H1 (cell line): ENCODE results near the gene EPHA6. TPM values are rescaled to one million over a fixed set of nuclear protein-coding genes. Genes with fewer than 3 reads are reported as not detected.

Experiments
- CTCF ChIA-PET: fragments of 300-600 bp; sonication (Branson Sonifier 250); formaldehyde crosslinking; loops from one replicate; lab custom pipeline; 2021; ENCODE audit not compliant: partially characterized antibody; lab: Charles Lee
- POLR2A ChIA-PET: fragments of 300-600 bp; sonication (Branson Sonifier 250); formaldehyde crosslinking; loops from one replicate; lab custom pipeline; 2021; ENCODE audit warnings: inconsistent platforms; ENCODE audit not compliant: partially characterized antibody; lab: Charles Lee
- DNase-seq, 2 experiments: peaks; one replicate each; pipeline versions ENCODE4 v3.0.0 to v3.0.0-alpha.2; 2010 to 2022; ENCODE audit warnings: low spot score in 2 of 2, low read depth in 1 of 2, mixed read lengths in 1 of 2
- FAIRE-seq: peaks from 2 replicates; lab custom pipeline; 2011; peaks lifted over from hg19 to GRCh38; lab: Jason Lieb, UNC
- H2AFZ ChIP-seq: 2 replicates; pipeline ENCODE4 v1.8.1; 2012; ENCODE audit warnings: low read length, inconsistent platforms
- H2AK5ac ChIP-seq: 2 replicates; pipeline ENCODE4 v1.6.1; 2013; ENCODE audit warnings: low read depth, low read length
- H2BK120ac ChIP-seq: replicated peaks from 2 replicates; pipeline ENCODE3; 2013; ENCODE audit warnings: low read depth, low read length, inconsistent platforms
- H2BK12ac ChIP-seq: 2 replicates; pipeline ENCODE4 v1.6.1; 2013; ENCODE audit warnings: low read depth, low read length
- H2BK15ac ChIP-seq: 2 replicates; pipeline ENCODE4 v1.6.1; 2013; ENCODE audit warnings: low read length
- H2BK20ac ChIP-seq: 2 replicates; pipeline ENCODE4 v1.6.1; 2013; ENCODE audit warnings: low read length
- H2BK5ac ChIP-seq: 2 replicates; pipeline ENCODE4 v1.6.1; 2013; ENCODE audit warnings: low read depth, low read length
- H3K14ac ChIP-seq: 2 replicates; pipeline ENCODE4 v1.6.1; 2013; ENCODE audit warnings: inconsistent platforms; ENCODE audit not compliant: insufficient read length
- H3K18ac ChIP-seq: 2 replicates; pipeline ENCODE4 v1.6.1; 2013; ENCODE audit warnings: low read length; ENCODE audit errors: extremely low read depth
- H3K23ac ChIP-seq: 2 replicates; pipeline ENCODE4 v1.6.1; 2013; ENCODE audit warnings: inconsistent platforms; ENCODE audit not compliant: insufficient read length
- H3K23me2 ChIP-seq: 2 replicates; pipeline ENCODE4 v1.6.1; 2013; ENCODE audit warnings: low read depth, low read length
- H3K27ac ChIP-seq: 2 replicates; pipeline ENCODE4 v1.6.1; 2011; ENCODE audit warnings: low read depth, low read length, inconsistent platforms
- H3K27me3 ChIP-seq, 4 experiments: replicated peaks in 1 of 4; 1 replicate in 1 of 4; 2 replicates in 3 of 4; pipeline versions ENCODE4 v1.6.1 to v1.8.1; 2011 to 2013; ENCODE audit warnings: low read length in 3 of 4, mild to moderate bottlenecking in 3 of 4, inconsistent platforms in 2 of 4, mixed read lengths in 2 of 4, moderate library complexity in 1 of 4; ENCODE audit not compliant: control insufficient read depth in 3 of 4, insufficient read depth in 3 of 4; ENCODE audit errors: extremely low read depth in 1 of 4
- H3K36me3 ChIP-seq, 4 experiments: 2 replicates each; pipeline versions ENCODE4 v1.6.1 to v1.8.1; 2011 to 2013; ENCODE audit warnings: mild to moderate bottlenecking in 4 of 4, low read length in 3 of 4, moderate library complexity in 2 of 4, control low read depth in 1 of 4, inconsistent platforms in 1 of 4; ENCODE audit not compliant: insufficient read depth in 4 of 4, control insufficient read depth in 2 of 4
- H3K4ac ChIP-seq: replicated peaks from 2 replicates; pipeline ENCODE3; 2013; ENCODE audit warnings: low read length, low read depth, mixed read lengths, inconsistent platforms; ENCODE audit not compliant: insufficient read length
- H3K4me1 ChIP-seq, 4 experiments: replicated peaks in 1 of 4; 1 replicate in 1 of 4; 2 replicates in 3 of 4; pipeline versions ENCODE4 v1.6.1 to v1.8.1; 2011 to 2013; ENCODE audit warnings: low read length in 3 of 4, inconsistent platforms in 2 of 4, mixed read lengths in 1 of 4; ENCODE audit not compliant: insufficient read depth in 4 of 4, control insufficient read depth in 3 of 4
- H3K4me2 ChIP-seq, 2 experiments: 2 replicates each; pipeline versions ENCODE4 v1.6.1 to v1.8.1; 2011 to 2013; ENCODE audit warnings: low read depth in 2 of 2, low read length in 2 of 2, control low read depth in 1 of 2, inconsistent platforms in 1 of 2, mild to moderate bottlenecking in 1 of 2; ENCODE audit not compliant: insufficient read depth in 1 of 2
- H3K4me3 ChIP-seq, 4 experiments: fragments of 200-600, 300-600 bp in 1 of 4; sonication (generic), shearing (Covaris generic), sonication (Bioruptor Twin) in 1 of 4; 2 replicates each; pipeline versions ENCODE4 v1.5.1 to v1.8.1; 2011 to 2016; ENCODE audit warnings: low read length in 4 of 4, low read depth in 3 of 4, control low read depth in 2 of 4, inconsistent platforms in 2 of 4, mild to moderate bottlenecking in 2 of 4, mixed read lengths in 1 of 4, moderate library complexity in 1 of 4; ENCODE audit not compliant: insufficient read depth in 2 of 4; ENCODE audit errors: extremely low read depth in 1 of 4
- H3K56ac ChIP-seq: replicated peaks from 2 replicates; pipeline ENCODE3; 2013; ENCODE audit warnings: low read depth, mild to moderate bottlenecking, mixed read lengths, low read length, inconsistent platforms; ENCODE audit not compliant: insufficient read length
- H3K79me1 ChIP-seq: 2 replicates; pipeline ENCODE4 v1.6.1; 2013; ENCODE audit warnings: low read depth, low read length, control low read depth
- H3K79me2 ChIP-seq, 2 experiments: 2 replicates each; pipeline versions ENCODE4 v1.6.1 to v1.8.1; 2012 to 2013; ENCODE audit warnings: low read length in 2 of 2, mild to moderate bottlenecking in 2 of 2, inconsistent platforms in 1 of 2; ENCODE audit not compliant: insufficient read depth in 2 of 2, control insufficient read depth in 1 of 2
- H3K9ac ChIP-seq, 4 experiments: replicated peaks in 1 of 4; 1 replicate in 1 of 4; 2 replicates in 3 of 4; pipeline versions ENCODE4 v1.6.1 to v1.8.1; 2011 to 2013; ENCODE audit warnings: low read depth in 3 of 4, low read length in 3 of 4, control low read depth in 2 of 4, mild to moderate bottlenecking in 2 of 4, moderate library complexity in 2 of 4, inconsistent platforms in 1 of 4; ENCODE audit errors: extremely low read depth in 1 of 4
- H3K9me3 ChIP-seq, 2 experiments: 2 replicates each; pipeline versions ENCODE4 v1.6.1 to v1.8.1; 2012 to 2013; ENCODE audit warnings: mild to moderate bottlenecking in 2 of 2, moderate library complexity in 2 of 2, control low read depth in 1 of 2, inconsistent platforms in 1 of 2, low read depth in 1 of 2, low read length in 1 of 2, mixed read lengths in 1 of 2; ENCODE audit not compliant: insufficient read depth in 2 of 2
- H4K20me1 ChIP-seq, 2 experiments: replicated peaks in 1 of 2; 2 replicates each; pipeline versions ENCODE3 to v1.8.1; 2011 to 2013; ENCODE audit warnings: inconsistent platforms in 2 of 2, low read length in 2 of 2, mild to moderate bottlenecking in 1 of 2; ENCODE audit not compliant: insufficient read depth in 2 of 2, control insufficient read depth in 1 of 2
- H4K5ac ChIP-seq: 2 replicates; pipeline ENCODE4 v1.6.1; 2013; ENCODE audit warnings: low read length, low read depth, mixed read lengths, inconsistent platforms; ENCODE audit not compliant: insufficient read length
- H4K8ac ChIP-seq: 2 replicates; pipeline ENCODE4 v1.8.0; 2013; ENCODE audit warnings: mild to moderate bottlenecking, moderate library complexity, low read length, inconsistent platforms; ENCODE audit not compliant: insufficient read depth; ENCODE audit errors: extremely low read depth
- H4K91ac ChIP-seq: replicated peaks from 2 replicates; pipeline ENCODE3; 2013; ENCODE audit warnings: low read length, mixed read lengths, inconsistent platforms; ENCODE audit not compliant: insufficient read length
- JUND ChIP-seq: IDR thresholded peaks from 2 replicates; pipeline ENCODE4 v1.6.1; 2011; ENCODE audit warnings: mild to moderate bottlenecking, improper control_type of control experiment, low read length
- MAFK ChIP-seq: IDR thresholded peaks from 2 replicates; pipeline ENCODE4 v1.6.1; 2012; ENCODE audit warnings: low read depth, mild to moderate bottlenecking, improper control_type of control experiment, low read length
- WGBS, 2 experiments: shearing (Covaris generic) in 1 of 2; methylation state at CpG; one replicate each; pipeline versions ENCODE4 v1.1.6 to v1.1.7; 2013 to 2015; ENCODE audit warnings: low lambda C conversion rate in 2 of 2, mixed read lengths in 2 of 2, inconsistent platforms in 1 of 2, low coverage in 1 of 2, missing lambda C conversion rate in 1 of 2; ENCODE audit not compliant: insufficient replicate concordance in 2 of 2, insufficient coverage in 1 of 2, insufficient read length in 1 of 2; ENCODE audit errors: extremely low coverage in 1 of 2, missing lambda C conversion rate in 1 of 2; 5-methylcytosine and 5-hydroxymethylcytosine counted together
- polyA plus RNA-seq, 7 experiments: library from polyadenylated mRNA; depleted of rRNA in 3 of 7; stranded (reverse) in 5 of 7; unstranded in 2 of 7; fragments of >200 nt in 5 of 7; fragments of 200-250 nt in 2 of 7; gene quantifications; 1 replicate in 5 of 7; 2 replicates in 1 of 7; 4 replicates in 1 of 7; pipeline versions ENCODE4 v1.2.1 to v1.2.3, GENCODE V29; 2011 to 2013; ENCODE audit warnings: missing spikeins in 2 of 7, mixed read lengths in 2 of 7
- total RNA-seq: library from RNA; stranded (reverse); fragmentation: NEBNext Ultra II Directional; extraction: Animal tissue kit (Norgen Biotek cat#: 25700); gene quantifications from 2 replicates; pipeline ENCODE4 v1.2.1, GENCODE V29; 2021

EPHA6 gene
- total and polyA plus RNA-seq, 2 of the 8 experiments (the other 6 are each of a cell fraction or from before 2014, with no cell fraction given), result 0.83 to 3.2 TPM

GRCh38 chr3:97347780-97348179, 533.4 kb downstream of the EPHA6 start:
- Histone ChIP-seq H2BK20ac (no peak overlapping the region), H2AFZ (no peak overlapping the region), H3K14ac (no peak overlapping the region), H3K56ac (no peak overlapping the region), H4K8ac (no peak overlapping the region), H3K79me2 (no peaks in the 10 kb centered on the region), H4K91ac (no peak overlapping the region), H3K27me3 (no peaks in the 10 kb centered on the region), H2BK120ac (no peak overlapping the region), H3K36me3 (no peaks in the 10 kb centered on the region), H3K18ac (no peak overlapping the region), H2BK12ac (no peak overlapping the region), H3K4ac (no peak overlapping the region), H4K5ac (no peak overlapping the region), H4K20me1 (no peaks in the 10 kb centered on the region), H3K23me2 (no peaks in the 10 kb centered on the region), H3K4me3 (no peak overlapping the region), H2BK15ac (no peak overlapping the region), H3K27ac (no peak overlapping the region), H3K23ac (no peak overlapping the region), H3K9ac (no peak overlapping the region), H3K4me1 (no peaks in the 10 kb centered on the region), H3K79me1 (no peaks in the 10 kb centered on the region), H2AK5ac (no peak overlapping the region), H2BK5ac (no peak overlapping the region), H3K4me2 (no peak overlapping the region), H3K9me3 (no peaks in the 10 kb centered on the region)
- no peak for TF ChIP-seq JUND
- 0 out of 2 replicates have a peak, but pooled peaks have one; percentile 18 for TF ChIP-seq MAFK
- FAIRE-seq (no peak), DNase-seq (no peak)
- ChIA-PET CTCF (no interaction called here), POLR2A (no interaction called here)
- WGBS, 2 experiments, result 75% methylated on average over 1 of the region's 1 CpG; no CpG with 5 or more reads in 1 of the 2 experiments
